HepG2 (cell line): ENCODE measurements around the gene OTUD4. TPM values are rescaled to one million over a fixed set of nuclear protein-coding genes. Genes with fewer than 3 reads are reported as not detected.

Experiments
- AKNA ChIP-seq: sonication (generic); formaldehyde crosslinking; IDR thresholded peaks from 2 replicates; pipeline ENCODE4 v1.4.0; 2020; ENCODE audit warnings: missing genetic modification reagents, borderline replicate concordance
- BATF2 ChIP-seq: sonication (generic); formaldehyde crosslinking; IDR thresholded peaks from 2 replicates; pipeline ENCODE4 v1.8.0; 2022; ENCODE audit warnings: mild to moderate bottlenecking, missing genetic modification reagents, moderate library complexity
- MAF1 ChIP-seq: sonication (generic); formaldehyde crosslinking; IDR thresholded peaks from 2 replicates; pipeline ENCODE4 v1.5.0; 2020; ENCODE audit warnings: missing genetic modification reagents, borderline replicate concordance
- MIER3 ChIP-seq: IDR thresholded peaks from 2 replicates; pipeline ENCODE4 v1.6.1; 2016; ENCODE audit warnings: missing compliant biosample characterization, borderline replicate concordance
- MLLT10 ChIP-seq: sonication (generic); formaldehyde crosslinking; IDR thresholded peaks from 2 replicates; pipeline ENCODE4 v1.4.0; 2020; ENCODE audit warnings: missing genetic modification reagents
- NFIC ChIP-seq: IDR thresholded peaks from 2 replicates; pipeline ENCODE4 v1.6.1; 2012; ENCODE audit warnings: mild to moderate bottlenecking, low read length, inconsistent platforms
- PAXIP1 ChIP-seq: sonication (generic); formaldehyde crosslinking; conservative IDR thresholded peaks from 2 replicates; pipeline ENCODE4 v1.4.0; 2020; ENCODE audit warnings: mild to moderate bottlenecking, missing genetic modification reagents, moderate library complexity
- PITX1 ChIP-seq: sonication (generic); formaldehyde crosslinking; IDR thresholded peaks from 2 replicates; pipeline ENCODE4 v1.5.1; 2020; ENCODE audit warnings: mild to moderate bottlenecking, missing genetic modification reagents
- RBFOX2 ChIP-seq: fragments of 200-400 bp; formaldehyde crosslinking; IDR thresholded peaks from 2 replicates; pipeline ENCODE4 v1.6.1; 2017; ENCODE audit warnings: low read depth, mild to moderate bottlenecking, low read length
- ZFAT ChIP-seq: sonication (generic); formaldehyde crosslinking; conservative IDR thresholded peaks from 2 replicates; pipeline ENCODE4 v1.8.1; 2023; ENCODE audit warnings: missing genetic modification reagents, inconsistent platforms
- ZNF101 ChIP-seq: sonication (generic); formaldehyde crosslinking; IDR thresholded peaks from 2 replicates; pipeline ENCODE4 v1.4.0; 2020; ENCODE audit warnings: mild to moderate bottlenecking, low read depth, missing genetic modification reagents, borderline replicate concordance
- ZNF574 ChIP-seq: sonication (generic); formaldehyde crosslinking; IDR thresholded peaks from 2 replicates; pipeline ENCODE4 v1.4.0; 2020; ENCODE audit warnings: missing genetic modification reagents
- ZNF703 ChIP-seq: sonication (generic); formaldehyde crosslinking; IDR thresholded peaks from 2 replicates; pipeline ENCODE4 v1.5.1; 2020; ENCODE audit warnings: missing genetic modification reagents, mild to moderate bottlenecking, moderate library complexity, borderline replicate concordance
- ZNF704 ChIP-seq: sonication (generic); formaldehyde crosslinking; IDR thresholded peaks from 2 replicates; pipeline ENCODE4 v1.8.1; 2023; ENCODE audit warnings: mild to moderate bottlenecking, inconsistent platforms, moderate library complexity, missing genetic modification reagents, borderline replicate concordance
- polyA plus RNA-seq, 8 experiments: library from polyadenylated mRNA; depleted of rRNA in 3 of 8; stranded (reverse) in 7 of 8; unstranded in 1 of 8; fragments of >200 nt; fragmentation: Illumina TruSeq in 4 of 8; extraction: Trizol in 4 of 8; gene quantifications; 2 replicates each; pipeline versions ENCODE4 v1.2.1 to v1.2.3, GENCODE V29; 2011 to 2016; ENCODE audit warnings: low read depth in 4 of 8, missing spikeins in 1 of 8, mixed read lengths in 1 of 8; ENCODE audit not compliant: insufficient read depth in 1 of 8
- total RNA-seq, 5 experiments: library from RNA; depleted of rRNA; stranded (reverse); fragments of >200 nt; fragmentation: Illumina TruSeq; extraction: Trizol; gene quantifications; 2 replicates each; pipeline ENCODE4 v1.2.3, GENCODE V29; 2016; ENCODE audit warnings: low read depth in 1 of 5

The OTUD4 gene
- total and polyA plus RNA-seq, 2 of the 13 experiments (the other 11 are each of a cell fraction or from before 2014, with no cell fraction given) = 16.1 to 18.0 TPM

- TF ChIP-seq MAF1 (CRISPR knock-in tag) (no peak), PAXIP1 (CRISPR knock-in tag) (peak; percentile 12; the same call in 1 of the 2 replicates), PITX1 (CRISPR knock-in tag) (peak; percentile 70; the same call in 1 of the 2 replicates), BATF2 (peak; percentile 81; the same call in 1 of the 2 replicates), MLLT10 (CRISPR knock-in tag) (no peak), ZFAT (CRISPR knock-in tag) (no peak), ZNF101 (CRISPR knock-in tag) (peak; percentile 73; the same call in 1 of the 2 replicates), AKNA (CRISPR knock-in tag) (no peak), RBFOX2 (peak; percentile 92), ZNF703 (CRISPR knock-in tag) (no peak; the same call in 1 of the 2 replicates), MIER3 (peak; percentile 91), NFIC (peak; percentile 33; the same call in 1 of the 2 replicates), ZNF704 (CRISPR knock-in tag) (peak; percentile 75; the same call in 1 of the 2 replicates), ZNF574 (CRISPR knock-in tag) (peak; percentile 93)
Measured at GRCh38 chr4:145097821-145098674, 82.3 kb downstream of the OTUD4 start, which contains the start of the genes ABCE1 and ANAPC10 (continued).
